ENCODE results near the gene PDE3B. TPM values are rescaled to one million over a fixed set of nuclear protein-coding genes. Genes with fewer than 3 reads are reported as not detected.

The PDE3B gene
- total RNA-seq, 1 donor from 2014 or later: 28.5 TPM

DNA sequence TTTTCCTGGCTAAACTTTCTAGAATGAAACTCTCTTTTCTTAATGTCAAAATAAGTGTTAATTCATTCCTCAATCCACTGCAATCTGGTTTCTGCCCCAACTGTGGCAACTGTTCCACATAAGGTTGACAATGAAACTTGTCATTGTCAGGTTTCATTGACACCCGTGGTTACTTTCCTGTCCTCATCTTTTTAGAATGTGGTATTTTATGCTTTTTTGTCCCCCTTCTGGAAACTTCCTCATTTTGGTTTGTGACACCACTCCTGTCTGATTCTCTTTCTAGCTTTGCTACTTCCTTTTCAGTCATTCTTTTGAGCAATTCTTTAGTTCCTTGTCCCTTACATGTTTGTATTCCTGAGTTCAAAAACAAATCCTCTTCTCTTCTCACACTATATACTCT is 7.5 kb upstream of the PDE3B start:
- Histone ChIP-seq H3K36me3 (no peaks in the 10 kb centered on the region), H3K4me3 (no peak overlapping the region), H3K4me1 (peaks cover 3% of the 10 kb centered on the region), H3K27me3 (no peaks in the 10 kb centered on the region), H3K27ac (no peak overlapping the region), H3K9me3 (no peaks in the 10 kb centered on the region)
- TF ChIP-seq, protein P1, sequence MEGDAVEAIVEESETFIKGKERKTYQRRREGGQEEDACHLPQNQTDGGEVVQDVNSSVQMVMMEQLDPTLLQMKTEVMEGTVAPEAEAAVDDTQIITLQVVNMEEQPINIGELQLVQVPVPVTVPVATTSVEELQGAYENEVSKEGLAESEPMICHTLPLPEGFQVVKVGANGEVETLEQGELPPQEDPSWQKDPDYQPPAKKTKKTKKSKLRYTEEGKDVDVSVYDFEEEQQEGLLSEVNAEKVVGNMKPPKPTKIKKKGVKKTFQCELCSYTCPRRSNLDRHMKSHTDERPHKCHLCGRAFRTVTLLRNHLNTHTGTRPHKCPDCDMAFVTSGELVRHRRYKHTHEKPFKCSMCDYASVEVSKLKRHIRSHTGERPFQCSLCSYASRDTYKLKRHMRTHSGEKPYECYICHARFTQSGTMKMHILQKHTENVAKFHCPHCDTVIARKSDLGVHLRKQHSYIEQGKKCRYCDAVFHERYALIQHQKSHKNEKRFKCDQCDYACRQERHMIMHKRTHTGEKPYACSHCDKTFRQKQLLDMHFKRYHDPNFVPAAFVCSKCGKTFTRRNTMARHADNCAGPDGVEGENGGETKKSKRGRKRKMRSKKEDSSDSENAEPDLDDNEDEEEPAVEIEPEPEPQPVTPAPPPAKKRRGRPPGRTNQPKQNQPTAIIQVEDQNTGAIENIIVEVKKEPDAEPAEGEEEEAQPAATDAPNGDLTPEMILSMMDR (IDR thresholded peaks at IDR 0.05): no peak
- ATAC-seq: peak; percentile 79
- intact Hi-C loops (cut with DNase I): no loop called here
- DNase-seq: no peak

DNA sequence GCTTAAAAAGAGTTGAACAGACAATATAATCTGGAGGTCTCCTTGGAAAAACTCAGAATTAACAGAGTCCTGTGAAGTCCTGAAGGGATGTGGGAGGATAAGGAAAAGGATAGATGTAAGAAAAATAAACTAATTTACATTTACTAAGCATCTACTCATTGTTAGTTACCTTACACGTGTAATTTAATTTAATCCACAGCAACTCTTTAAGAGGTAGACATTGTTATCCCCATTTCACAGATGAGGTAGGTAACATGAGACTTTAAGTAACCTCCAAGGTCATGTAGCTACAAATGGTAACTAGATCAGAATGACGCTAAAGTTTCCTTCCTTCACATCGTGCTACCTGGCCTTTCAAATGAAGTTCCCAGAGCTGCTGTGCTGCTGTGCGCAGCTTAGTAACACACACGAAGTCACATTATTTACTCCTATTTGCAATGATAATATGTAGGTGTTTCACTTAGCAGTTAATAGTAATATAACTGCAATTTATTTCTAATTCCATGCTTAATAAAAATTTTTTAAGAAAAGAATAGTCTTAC is 5.7 kb upstream of the PDE3B start:
- no peak for ATAC-seq
- no peaks in the 10 kb centered on the region for H3K27me3 ChIP-seq

DNA sequence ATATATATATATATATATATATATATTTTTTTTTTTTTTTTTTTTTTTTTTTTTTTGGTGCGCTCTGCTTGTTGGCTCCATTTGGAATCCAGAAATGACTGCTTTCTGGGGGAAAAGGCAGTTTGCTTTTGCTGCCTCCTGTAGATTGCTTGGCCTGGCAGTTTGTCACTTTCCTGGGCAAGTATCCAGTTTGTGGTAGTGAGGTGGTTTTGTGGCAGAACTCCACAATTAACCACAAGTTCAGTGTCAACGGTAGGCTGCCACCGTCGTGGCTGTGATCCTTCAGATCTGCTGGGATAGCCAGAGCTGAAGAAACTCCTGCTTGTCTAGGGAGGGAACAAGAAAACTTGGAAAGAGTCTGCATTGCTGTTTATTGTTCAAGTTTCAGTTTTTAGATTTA is 5.0 kb upstream of the PDE3B start:
- Histone ChIP-seq H3K27ac (no peak overlapping the region), H3K27me3 (no peaks in the 10 kb centered on the region), H3K4me1 (peaks cover 3% of the 10 kb centered on the region), H3K36me3 (no peaks in the 10 kb centered on the region), H3K4me3 (no peak overlapping the region), H3K9me3 (no peaks in the 10 kb centered on the region)
- intact Hi-C loops (cut with DNase I): no loop called here
- no peak for DNase-seq
- TF ChIP-seq, protein P1 (IDR thresholded peaks at IDR 0.05): no peak
- ATAC-seq: no peak

More for the DNA sequence above, 5.7 kb upstream of the PDE3B start:
- H3K36me3 ChIP-seq: no peaks in the 10 kb centered on the region
- no peaks in the 10 kb centered on the region for H3K9me3 ChIP-seq
- H3K4me3 ChIP-seq: no peak overlapping the region
- intact Hi-C loops (cut with DNase I): no loop called here
- H3K4me1 ChIP-seq: peaks cover 3% of the 10 kb centered on the region
- TF ChIP-seq, protein P1 (IDR thresholded peaks at IDR 0.05): no peak
- DNase-seq: no peak
- H3K27ac ChIP-seq: no peak overlapping the region

DNA sequence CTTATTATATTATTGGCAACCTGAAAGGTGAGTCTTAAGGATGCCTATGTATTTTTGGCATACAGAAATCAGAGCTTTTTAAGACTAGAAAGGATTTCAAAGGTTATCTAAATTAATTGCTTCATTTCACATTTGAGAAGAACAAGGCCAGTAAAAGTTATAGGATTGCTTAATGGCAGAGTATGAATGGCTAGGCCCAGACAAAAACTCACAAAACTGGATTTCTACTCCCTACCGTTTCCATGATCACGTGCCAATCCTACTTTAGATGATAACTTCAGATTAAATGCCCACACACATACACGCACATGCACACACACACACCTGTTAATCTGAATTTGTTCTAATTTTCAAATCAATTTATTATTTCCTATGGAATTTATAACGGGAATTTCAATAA is 1.8 kb upstream of the PDE3B start:
- no peak overlapping the region for H3K4me3 ChIP-seq
- TF ChIP-seq, protein P1 (IDR thresholded peaks at IDR 0.05): no peak
- no peaks in the 10 kb centered on the region for H3K36me3 ChIP-seq
- DNase-seq (no peak), ATAC-seq (no peak)
- intact Hi-C loops (cut with DNase I): no loop called here
- H3K9me3 ChIP-seq: no peaks in the 10 kb centered on the region
- peaks cover 7% of the 10 kb centered on the region for H3K27me3 ChIP-seq
- H3K27ac ChIP-seq: no peak overlapping the region
- peaks cover 12% of the 10 kb centered on the region for H3K4me1 ChIP-seq

DNA sequence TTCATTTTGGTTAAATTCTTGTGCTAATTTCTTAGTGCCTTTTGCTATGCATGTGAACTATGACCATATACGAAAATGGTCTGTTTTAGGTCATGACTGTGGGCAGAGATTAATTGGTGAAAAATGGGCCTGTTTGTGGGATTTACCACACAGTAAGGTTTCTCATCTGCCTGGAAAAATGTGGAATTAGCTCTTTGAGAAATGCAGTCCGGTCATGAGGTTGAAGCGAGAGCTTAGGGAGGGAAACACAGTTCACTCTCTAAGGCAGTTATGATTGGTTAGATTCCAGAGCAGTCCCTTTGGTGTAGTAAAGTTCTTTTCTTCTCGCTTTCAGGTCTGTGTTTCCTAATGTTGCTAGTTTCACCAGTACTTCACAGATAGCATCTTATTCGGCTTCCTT is 1.2 kb upstream of the PDE3B start:
- Histone ChIP-seq H3K27ac (no peak overlapping the region), H3K36me3 (no peaks in the 10 kb centered on the region), H3K27me3 (peaks cover 7% of the 10 kb centered on the region), H3K9me3 (no peaks in the 10 kb centered on the region), H3K4me3 (peak overlapping the region; percentile 86), H3K4me1 (peaks cover 12% of the 10 kb centered on the region)
- TF ChIP-seq, protein P1 (IDR thresholded peaks at IDR 0.05): no peak
- intact Hi-C loops (cut with DNase I): no loop called here
- ATAC-seq: no peak
- DNase-seq: no peak

All from upper lobe of right lung (tissue), 1 donor.